Stomach (tissue), 4 donors: ENCODE measurements around the gene NUDC.

ENCODE experiments used
- CTCF ChIP-seq, 7 experiments: fragments of 450-650 bp in 4 of 7; fragments of 200-600 bp in 3 of 7; sonication (generic) in 3 of 7; IDR thresholded peaks; one replicate each; pipeline ENCODE4 v1.5.1; 2016 to 2019; ENCODE audit warnings: antibody characterized with exemption in 7 of 7, control low read depth in 2 of 7, mild to moderate bottlenecking in 1 of 7
- POLR2A ChIP-seq, 4 donors: fragments of 450-650 bp; IDR thresholded peaks; one replicate each; pipeline ENCODE4 v1.6.1; 2016; ENCODE audit warnings: antibody characterized with exemption in 4 of 4, control low read depth in 2 of 4, mild to moderate bottlenecking in 1 of 4, moderate library complexity in 1 of 4
- POLR2AphosphoS5 ChIP-seq, 3 donors: sonication (generic); formaldehyde crosslinking; IDR thresholded peaks; one replicate each; pipeline ENCODE4 v1.6.1; 2016; ENCODE audit warnings: antibody characterized with exemption in 3 of 3

DNA sequence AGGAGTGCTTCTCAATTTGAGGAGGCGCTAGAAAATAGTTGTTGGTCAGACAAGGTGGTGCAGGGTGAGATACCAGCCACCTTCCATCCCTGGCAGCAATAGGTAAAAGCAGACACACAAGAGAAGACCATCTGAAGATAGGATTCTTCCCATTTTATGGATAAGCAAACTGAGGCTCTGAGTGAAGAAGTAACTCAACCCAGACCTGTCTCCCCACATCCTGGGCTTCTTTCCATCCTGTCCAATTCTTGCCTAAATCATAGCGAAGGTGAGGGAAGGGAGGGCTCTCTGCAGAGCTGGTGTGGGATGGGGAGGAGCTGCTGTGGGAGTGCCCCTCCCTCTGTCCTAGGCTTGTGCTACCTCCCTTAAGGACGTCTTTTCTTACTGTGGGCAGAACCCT lies 50.0 kb downstream of the NUDC start:
- TF ChIP-seq CTCF (IDR thresholded peaks at IDR 0.05) = no peak
- TF ChIP-seq POLR2AphosphoS5 (IDR thresholded peaks at IDR 0.05) = no peak
- no peak for TF ChIP-seq POLR2A (IDR thresholded peaks at IDR 0.05)
